Measurements from ENCODE around the gene USP46.

GRCh38 chr4:52646741-52647140, 12.4 kb downstream of the USP46 start:
- TF ChIP-seq CTCF (conservative IDR thresholded peaks at IDR 0.05) (no peak), ZFX (IDR thresholded peaks at IDR 0.05) (no peak)
